Measurements from ENCODE around the gene NAT8L.
"Not testable (repeated sequence)": the region's sequence is repeated elsewhere in the genome, so short reads cannot be mapped to it uniquely, and the experiment has no call there.

Gene NAT8L

GRCh38 chr4:2059046-2059725, at the start of gene NAT8L:
Gene NAT8L (plus strand): TSS chr4:2059327. CDS start chr4:2059512, 185 bp downstream.
- peak; percentile 49 for DNase-seq (ENCODE audit: low spot score)

DNA sequence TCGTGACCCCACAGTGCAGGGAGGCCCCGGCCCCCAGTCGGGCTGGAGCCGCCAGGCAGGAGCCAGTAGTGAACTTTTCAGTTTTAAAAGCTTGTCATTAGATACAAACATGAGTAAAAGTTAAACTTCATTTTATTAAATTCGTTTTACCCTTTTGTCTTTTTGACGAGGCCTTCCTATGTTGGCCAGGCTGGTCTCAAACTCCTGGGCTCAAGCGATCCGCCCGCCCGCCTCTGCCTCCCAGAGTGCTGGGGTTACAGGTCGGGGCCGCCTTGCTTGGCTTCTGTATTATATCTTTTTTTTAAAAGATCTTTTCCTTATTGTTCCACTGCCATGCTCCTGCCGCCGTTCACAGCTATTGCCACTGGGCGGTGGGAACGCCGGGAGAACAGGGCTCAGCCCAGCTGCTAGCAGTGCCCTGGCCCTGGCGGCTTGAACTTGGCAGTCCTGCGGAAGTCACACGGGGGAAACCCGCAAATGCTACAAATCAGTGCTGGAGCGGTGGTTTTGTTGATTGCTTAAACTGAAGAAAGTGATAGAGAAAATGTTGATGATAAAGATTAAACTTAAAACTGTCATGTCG, 49.4 kb upstream of the NAT8L start:
- DNase-seq (ENCODE audit: low spot score): peak; percentile 93

DNA sequence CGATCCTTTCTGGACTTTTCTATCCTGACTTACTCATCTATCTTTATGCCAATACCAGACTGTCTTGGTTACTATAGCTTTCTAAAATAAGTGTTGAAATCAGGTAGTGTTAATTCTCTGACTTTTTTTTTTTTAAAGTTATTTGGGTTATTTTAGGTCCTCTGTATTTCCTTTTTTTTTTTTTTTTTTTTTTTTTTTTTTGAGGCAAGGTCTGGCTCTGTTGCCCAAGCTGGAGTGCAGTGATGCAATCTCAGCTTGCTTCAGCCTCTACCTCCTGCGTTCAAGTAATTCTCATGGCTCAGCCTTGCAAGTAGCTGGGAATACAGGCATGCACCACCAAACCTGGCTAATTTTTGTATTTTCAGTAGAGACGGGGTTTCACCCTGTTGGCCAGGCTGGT, 47.5 kb upstream of the NAT8L start:
- no peak for DNase-seq (ENCODE audit: low spot score)

DNA sequence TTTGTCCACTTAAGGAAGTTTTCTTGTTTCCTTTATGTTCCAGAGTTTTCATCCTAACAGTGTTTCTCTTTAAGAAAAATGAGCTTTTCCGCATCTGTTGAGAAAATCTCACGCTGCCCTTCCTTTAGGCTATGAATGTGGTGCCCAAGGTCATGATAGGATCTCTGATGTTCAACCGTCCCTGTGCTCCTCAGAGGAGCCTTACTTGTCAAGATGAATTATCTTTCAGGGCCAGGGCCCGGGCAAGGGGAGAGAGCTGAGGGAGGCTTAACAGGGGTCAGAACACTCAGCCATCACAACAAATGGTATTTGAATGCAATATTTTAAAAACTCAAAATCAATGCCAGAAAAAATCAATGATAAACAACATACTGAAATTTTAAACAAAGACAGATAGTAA, 44.1 kb upstream of the NAT8L start:
- DNase-seq (ENCODE audit: low spot score): no peak

GRCh38 chr4:2021358-2022018, 37.6 kb upstream of the NAT8L start:
- DNase-seq (ENCODE audit: low spot score): not testable (repeated sequence)

- DNase-seq (ENCODE audit: low spot score): no peak
Observed at GRCh38 chr4:2024683-2025082, 34.4 kb upstream of the NAT8L start.

- DNase-seq (ENCODE audit: low spot score): no peak
Observed at GRCh38 chr4:2025817-2026216, 33.3 kb upstream of the NAT8L start.

DNA sequence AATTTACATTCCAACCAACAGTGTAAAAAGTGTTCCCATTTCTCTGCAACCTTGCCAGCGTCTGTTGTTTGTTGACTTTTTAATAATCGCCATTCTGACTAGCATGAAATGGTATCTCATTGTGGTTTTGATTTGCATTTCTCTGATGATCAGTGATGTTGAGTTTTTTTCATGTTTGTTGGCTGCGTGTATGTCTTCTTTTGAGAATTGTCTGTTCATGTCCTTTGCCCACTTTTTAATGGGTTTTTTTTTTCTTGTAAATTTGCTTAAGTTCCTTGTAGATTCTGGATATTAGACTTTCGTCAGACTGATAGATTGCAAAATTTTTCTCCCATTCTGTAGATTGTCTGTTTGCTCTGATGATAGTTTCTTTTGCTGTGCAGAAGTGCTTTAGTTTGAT, 32.0 kb upstream of the NAT8L start:
- DNase-seq (ENCODE audit: low spot score): not testable (repeated sequence)

DNA sequence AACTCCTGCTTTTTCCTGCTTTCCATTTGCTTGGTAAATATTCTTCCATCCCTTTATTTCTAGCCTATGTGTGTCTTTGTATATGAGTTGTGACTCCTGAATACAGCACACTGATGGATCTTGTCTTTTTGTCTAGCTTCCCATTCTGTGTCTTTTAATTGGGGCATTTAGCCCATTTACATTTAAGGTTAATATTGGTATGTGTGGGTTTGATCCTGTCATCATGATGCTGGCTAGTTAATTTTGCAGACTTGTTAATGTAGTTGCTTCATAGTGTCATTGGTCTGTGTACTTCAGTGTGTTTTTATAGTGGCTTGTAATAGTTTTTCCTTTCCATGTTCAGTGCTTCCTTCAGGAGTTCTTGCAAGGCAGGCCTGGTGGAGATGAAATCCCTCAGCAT, 28.0 kb upstream of the NAT8L start:
- DNase-seq (ENCODE audit: low spot score): not testable (repeated sequence)

DNA sequence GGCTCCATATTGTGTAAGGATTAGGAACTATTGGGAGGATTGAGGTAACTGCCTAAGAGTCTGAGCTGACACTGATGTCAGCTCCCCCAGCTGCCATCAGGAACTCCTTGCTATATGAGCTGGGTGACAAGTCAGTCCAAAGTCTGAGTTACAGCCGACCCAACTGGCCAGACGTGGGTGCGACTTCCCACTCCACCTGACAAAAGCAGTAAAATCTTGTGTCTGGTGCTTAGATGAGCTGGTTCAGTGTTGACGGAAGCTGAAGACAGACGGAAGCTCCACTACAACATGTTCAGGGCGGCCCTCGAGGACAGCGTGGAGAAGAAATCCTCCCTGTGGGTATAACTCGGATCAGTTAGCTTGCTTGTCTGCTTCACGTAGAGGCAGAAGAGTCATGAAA, 22.8 kb upstream of the NAT8L start:
- DNase-seq (ENCODE audit: low spot score): no peak

DNA sequence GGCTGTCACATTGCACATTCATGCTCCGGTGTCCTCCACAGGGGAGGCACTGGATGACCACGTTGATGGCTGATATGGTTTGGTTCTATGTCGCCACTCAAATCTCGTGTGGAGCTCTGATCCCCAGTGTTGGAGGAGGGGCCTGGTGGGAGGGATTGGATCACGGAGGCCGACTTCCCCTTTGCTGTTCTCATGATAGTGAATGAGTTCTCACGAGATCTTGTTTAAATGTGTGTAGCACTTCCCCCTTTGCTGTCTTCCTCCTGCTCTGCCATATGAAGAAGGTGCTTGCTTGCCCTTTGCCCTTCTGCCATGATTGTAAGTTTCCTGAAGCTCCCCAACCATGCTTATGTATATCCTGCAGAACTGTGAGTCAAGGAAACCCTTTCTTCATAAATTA, 22.3 kb upstream of the NAT8L start:
- DNase-seq (ENCODE audit: low spot score): no peak

- no peak for DNase-seq (ENCODE audit: low spot score)
Observed at GRCh38 chr4:2040391-2041238, 18.5 kb upstream of the NAT8L start.

DNA sequence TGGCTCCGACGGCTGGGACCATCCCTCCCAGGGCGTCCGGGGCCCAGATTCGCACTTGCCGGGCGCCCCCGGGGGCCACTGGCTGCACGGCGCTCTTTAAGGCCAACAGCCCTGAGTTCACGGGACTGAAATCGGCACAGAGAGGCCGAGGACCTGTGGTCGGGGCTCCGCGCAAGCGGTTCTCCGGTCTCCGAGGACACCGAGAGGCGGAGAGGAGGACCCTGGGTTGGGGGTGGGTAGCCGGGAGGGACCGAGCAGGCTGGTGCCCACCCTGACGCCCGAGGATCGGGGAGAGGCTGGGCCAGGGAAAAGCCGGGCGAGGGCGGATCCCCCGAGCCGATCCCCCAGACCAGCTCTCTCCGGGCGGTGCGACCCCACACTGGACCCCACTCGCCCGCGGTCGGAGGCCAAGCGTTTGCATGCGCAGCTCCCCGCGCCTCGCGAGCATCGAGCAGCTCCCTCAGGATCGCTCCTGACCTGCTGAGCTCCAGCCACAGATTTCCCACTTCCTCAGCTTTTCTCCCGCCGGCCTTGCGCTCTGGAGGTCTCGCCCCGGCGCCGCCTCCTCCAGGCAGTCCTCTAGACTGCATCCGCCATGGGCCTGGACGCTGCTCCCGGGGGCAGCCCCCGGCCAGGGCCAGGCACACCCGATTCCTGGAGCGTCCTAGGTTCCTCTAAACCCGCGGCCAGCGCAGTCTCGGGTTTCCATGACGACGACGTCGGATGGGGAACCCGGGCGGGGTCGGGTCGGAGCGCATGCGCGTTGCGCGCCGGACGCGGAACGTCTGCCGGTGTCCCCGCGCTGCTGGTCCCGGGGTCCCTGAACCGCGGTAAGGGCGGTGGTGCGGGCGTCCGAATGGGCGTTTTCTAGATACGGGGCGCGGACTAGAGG, 17.6 kb upstream of the NAT8L start:
- peak; percentile 96 for DNase-seq (ENCODE audit: low spot score)

DNA sequence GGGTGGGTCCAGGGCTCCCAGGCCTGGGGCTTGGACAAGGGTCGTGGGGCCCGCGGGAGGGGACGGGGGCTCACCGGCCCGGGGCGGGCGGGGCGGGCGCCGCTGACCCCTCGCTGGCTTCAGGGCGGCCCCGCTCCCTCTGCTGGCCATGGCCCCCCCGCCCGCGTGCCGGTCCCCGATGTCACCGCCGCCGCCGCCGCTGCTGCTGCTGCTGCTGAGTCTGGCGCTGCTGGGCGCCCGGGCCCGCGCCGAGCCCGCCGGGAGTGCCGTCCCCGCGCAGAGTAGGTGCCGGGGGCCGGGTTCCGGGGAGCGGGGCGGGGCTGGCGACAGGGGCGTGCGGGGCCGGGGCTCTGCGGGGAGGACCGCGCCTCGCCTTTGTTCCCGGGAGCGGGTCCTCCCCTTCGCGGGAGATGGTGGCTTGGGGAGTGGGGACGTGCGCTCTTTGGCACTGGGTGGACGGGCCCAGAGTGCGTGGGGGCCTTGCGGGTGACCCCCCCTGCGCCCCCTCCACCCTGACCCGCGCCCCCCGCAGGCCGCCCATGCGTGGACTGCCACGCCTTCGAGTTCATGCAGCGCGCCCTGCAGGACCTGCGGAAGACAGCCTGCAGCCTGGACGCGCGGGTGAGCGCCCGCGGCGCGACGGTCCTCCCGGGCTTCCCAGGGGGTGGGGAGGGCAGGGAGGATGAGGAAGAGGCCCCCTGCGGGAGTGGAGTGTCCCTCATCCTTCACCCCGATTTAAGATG, 16.8 kb upstream of the NAT8L start:
- DNase-seq (ENCODE audit: low spot score): no peak

DNA sequence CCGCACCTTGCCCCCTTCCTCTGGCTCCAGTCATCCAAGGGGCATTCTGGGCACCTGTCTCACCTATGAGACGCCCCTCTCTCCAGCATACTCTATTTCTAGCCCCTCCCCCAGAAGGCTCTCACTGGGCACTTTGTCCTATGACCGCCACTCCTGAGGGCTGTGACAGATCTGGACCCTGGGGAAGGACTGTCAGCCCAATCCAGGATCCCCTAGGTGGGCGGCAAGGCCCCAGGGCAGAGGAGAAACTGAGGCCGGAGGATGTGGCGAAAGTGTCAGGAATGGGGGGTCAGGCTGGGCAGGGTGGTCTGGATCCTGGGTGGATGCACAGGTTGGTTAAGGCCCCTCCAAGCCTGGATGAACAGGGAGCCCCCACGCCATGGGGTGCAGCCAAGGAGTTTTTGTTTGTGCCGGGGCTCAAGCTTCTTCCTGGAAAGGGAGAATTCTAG, 16.2 kb upstream of the NAT8L start:
- DNase-seq (ENCODE audit: low spot score): no peak

DNA sequence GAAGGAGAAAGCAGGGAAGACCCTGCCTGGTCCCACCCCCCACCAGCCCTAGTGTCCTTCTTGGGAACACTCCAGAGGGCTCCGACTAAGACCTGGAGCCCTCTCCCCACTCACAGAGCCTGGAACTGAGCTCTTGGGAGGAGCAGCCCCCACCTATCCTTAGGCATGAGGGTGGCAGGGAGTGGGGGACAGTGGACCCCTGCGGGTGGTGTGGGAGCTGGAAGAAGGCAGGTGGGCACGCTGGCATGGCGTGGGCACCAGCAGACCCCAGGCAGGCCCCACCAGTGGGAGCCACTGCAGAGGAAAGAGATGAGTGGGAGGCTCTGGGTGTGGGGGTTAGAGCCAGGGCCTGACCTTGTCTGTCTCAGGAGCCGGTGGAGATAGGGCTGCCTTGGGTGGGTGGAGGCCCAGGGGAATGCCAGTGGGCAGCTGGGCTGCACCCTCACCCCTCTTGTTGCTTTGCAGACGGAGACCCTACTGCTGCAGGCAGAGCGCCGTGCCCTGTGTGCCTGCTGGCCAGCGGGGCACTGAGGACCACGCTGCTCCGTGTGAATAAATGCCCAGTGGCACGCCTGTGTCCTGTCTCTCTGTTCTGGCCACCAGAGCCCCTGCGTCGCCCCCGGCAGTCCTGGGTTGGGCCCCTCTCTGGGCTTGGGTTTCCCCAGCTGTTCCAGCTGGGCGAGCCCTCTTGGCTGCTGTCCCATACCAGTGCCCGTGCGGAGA, 15.6 kb upstream of the NAT8L start:
- DNase-seq (ENCODE audit: low spot score): no peak

- no peak for DNase-seq (ENCODE audit: low spot score)
Observed at GRCh38 chr4:2044119-2044485, 15.0 kb upstream of the NAT8L start.

- DNase-seq (ENCODE audit: low spot score): no peak
Observed at GRCh38 chr4:2044542-2045517, 14.3 kb upstream of the NAT8L start.

DNA sequence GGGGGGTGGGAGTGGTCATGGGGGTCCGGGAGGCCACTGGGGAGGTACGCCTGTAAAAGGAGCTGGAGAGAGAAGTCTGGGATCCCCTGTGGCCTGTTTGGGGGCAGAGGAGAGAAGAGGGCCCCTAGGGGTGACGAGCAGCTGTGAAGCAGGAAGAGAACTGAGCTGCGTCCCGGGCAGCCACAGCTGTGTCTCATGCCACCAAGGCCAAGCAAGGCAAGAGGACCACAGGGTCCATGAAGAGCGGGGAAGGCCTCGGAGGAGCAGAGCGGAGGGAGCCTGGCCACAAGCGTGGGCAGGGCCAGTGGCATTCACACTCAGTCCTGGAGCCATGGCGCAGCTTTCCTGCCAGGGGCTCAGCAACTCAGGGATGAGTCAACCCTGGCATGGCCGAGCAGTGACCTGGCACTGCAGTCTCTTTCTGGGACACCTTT, 13.6 kb upstream of the NAT8L start:
- DNase-seq (ENCODE audit: low spot score): no peak

Data from HuH-7.5 (cell line).